Measurements from ENCODE around the gene DMRTC2. TPM values are rescaled to one million over a fixed set of nuclear protein-coding genes. Genes with fewer than 3 reads are reported as not detected.

Gene DMRTC2
- total and polyA plus RNA-seq, 2 of the 13 experiments (the other 11 are each of a cell fraction or from before 2014, with no cell fraction given): not detected

DNA sequence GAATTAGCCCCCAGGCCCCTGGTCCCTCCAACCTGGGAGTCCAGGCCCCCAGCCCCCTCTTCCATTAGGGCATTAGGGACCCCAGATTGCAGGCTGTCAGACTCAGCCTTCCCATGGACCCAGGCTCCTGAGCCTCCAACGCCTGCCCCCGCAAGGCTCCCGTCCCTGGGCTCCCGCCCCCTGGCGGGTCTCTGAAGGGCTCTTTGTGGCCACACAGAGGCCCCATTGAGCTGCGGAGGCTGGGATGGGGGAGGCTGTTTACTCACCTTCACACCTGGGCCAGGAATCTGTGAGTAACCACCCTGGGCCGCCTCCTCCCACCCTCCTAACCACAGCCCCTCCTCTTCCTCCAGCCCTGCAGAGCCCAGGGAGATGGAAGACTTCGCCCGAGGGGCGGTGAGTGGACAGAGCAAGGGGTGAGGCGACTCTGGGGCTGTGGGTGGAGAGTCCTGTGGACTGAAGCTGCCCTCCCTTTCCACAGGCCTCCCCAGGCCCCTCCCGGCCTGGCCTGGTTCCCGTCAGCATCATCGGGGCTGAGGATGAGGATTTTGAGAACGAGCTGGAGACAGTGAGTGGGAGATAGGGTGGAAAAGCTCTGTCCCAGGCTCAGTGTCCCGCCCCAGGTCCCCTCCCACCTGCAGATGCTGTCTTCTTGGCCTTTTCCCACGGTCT lies 43.0 kb downstream of the DMRTC2 start (continued):
- TF ChIP-seq, protein P1, sequence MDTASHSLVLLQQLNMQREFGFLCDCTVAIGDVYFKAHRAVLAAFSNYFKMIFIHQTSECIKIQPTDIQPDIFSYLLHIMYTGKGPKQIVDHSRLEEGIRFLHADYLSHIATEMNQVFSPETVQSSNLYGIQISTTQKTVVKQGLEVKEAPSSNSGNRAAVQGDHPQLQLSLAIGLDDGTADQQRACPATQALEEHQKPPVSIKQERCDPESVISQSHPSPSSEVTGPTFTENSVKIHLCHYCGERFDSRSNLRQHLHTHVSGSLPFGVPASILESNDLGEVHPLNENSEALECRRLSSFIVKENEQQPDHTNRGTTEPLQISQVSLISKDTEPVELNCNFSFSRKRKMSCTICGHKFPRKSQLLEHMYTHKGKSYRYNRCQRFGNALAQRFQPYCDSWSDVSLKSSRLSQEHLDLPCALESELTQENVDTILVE (CRISPR knock-in tag; IDR thresholded peaks at IDR 0.05): 0 out of 2 replicates have a peak, but pooled peaks have one; percentile 51
- no peak for TF ChIP-seq IKZF4 (CRISPR knock-in tag; IDR thresholded peaks at IDR 0.05; ENCODE audit: borderline replicate concordance, low read depth, not compliant biosample characterization)
- TF ChIP-seq IRX3 (CRISPR knock-in tag; IDR thresholded peaks at IDR 0.05; ENCODE audit: borderline replicate concordance, low read depth): no peak
- no peak for TF ChIP-seq THYN1 (CRISPR knock-in tag; IDR thresholded peaks at IDR 0.05; ENCODE audit: borderline replicate concordance, low read depth)
- TF ChIP-seq TBX2 (CRISPR knock-in tag; IDR thresholded peaks at IDR 0.05; ENCODE audit: borderline replicate concordance): peak; percentile 100
- TF ChIP-seq TEAD2 (CRISPR knock-in tag; IDR thresholded peaks at IDR 0.05): no peak
- peak; percentile 64; the same call in 1 of the 2 replicates for TF ChIP-seq FOXJ3 (CRISPR knock-in tag; IDR thresholded peaks at IDR 0.05; ENCODE audit: borderline replicate concordance)
- peak; percentile 63 for TF ChIP-seq HNF4A (CRISPR knock-in tag; IDR thresholded peaks at IDR 0.05)
- TF ChIP-seq ZNF883 (CRISPR knock-in tag; IDR thresholded peaks at IDR 0.05; ENCODE audit: not compliant biosample characterization): no peak
- TF ChIP-seq KLF12 (CRISPR knock-in tag; IDR thresholded peaks at IDR 0.05; ENCODE audit: borderline replicate concordance): no peak
- TF ChIP-seq, protein P2, sequence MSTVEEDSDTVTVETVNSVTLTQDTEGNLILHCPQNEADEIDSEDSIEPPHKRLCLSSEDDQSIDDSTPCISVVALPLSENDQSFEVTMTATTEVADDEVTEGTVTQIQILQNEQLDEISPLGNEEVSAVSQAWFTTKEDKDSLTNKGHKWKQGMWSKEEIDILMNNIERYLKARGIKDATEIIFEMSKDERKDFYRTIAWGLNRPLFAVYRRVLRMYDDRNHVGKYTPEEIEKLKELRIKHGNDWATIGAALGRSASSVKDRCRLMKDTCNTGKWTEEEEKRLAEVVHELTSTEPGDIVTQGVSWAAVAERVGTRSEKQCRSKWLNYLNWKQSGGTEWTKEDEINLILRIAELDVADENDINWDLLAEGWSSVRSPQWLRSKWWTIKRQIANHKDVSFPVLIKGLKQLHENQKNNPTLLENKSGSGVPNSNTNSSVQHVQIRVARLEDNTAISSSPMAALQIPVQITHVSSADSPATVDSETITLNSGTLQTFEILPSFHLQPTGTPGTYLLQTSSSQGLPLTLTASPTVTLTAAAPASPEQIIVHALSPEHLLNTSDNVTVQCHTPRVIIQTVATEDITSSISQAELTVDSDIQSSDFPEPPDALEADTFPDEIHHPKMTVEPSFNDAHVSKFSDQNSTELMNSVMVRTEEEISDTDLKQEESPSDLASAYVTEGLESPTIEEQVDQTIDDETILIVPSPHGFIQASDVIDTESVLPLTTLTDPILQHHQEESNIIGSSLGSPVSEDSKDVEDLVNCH (CRISPR knock-in tag; IDR thresholded peaks at IDR 0.05): no peak
- no peak; the same call in 1 of the 2 replicates for TF ChIP-seq CEBPG (CRISPR knock-in tag; IDR thresholded peaks at IDR 0.05)
- no peak for TF ChIP-seq ZSCAN31 (CRISPR knock-in tag; IDR thresholded peaks at IDR 0.05; ENCODE audit: low read depth)
- TF ChIP-seq ZNF10 (CRISPR knock-in tag; IDR thresholded peaks at IDR 0.05; ENCODE audit: borderline replicate concordance, low read depth): no peak
- TF ChIP-seq PCBP1 (IDR thresholded peaks at IDR 0.05; ENCODE audit: borderline replicate concordance, low read depth, low read length): peak; percentile 64
- no peak for TF ChIP-seq GABPA (IDR thresholded peaks at IDR 0.05; ENCODE audit: low read depth, low read length)
- TF ChIP-seq GABPA (CRISPR knock-in tag; IDR thresholded peaks at IDR 0.05; ENCODE audit: low read depth): peak; percentile 40; the same call in 1 of the 2 replicates
- no peak for TF ChIP-seq PRMT3 (CRISPR knock-in tag; IDR thresholded peaks at IDR 0.05; ENCODE audit: borderline replicate concordance, low read depth)
- TF ChIP-seq EZH2 (conservative IDR thresholded peaks at IDR 0.05; ENCODE audit: low read depth, low read length): no peak
- TF ChIP-seq POGZ (CRISPR knock-in tag; IDR thresholded peaks at IDR 0.05): 0 out of 2 replicates have a peak, but pooled peaks have one; percentile 21
- 0 out of 2 replicates have a peak, but pooled peaks have one; percentile 51 for TF ChIP-seq NAIF1 (CRISPR knock-in tag; IDR thresholded peaks at IDR 0.05; ENCODE audit: borderline replicate concordance)
- TF ChIP-seq NR3C1 (CRISPR knock-in tag; IDR thresholded peaks at IDR 0.05): no peak
- TF ChIP-seq NFIB (CRISPR knock-in tag; IDR thresholded peaks at IDR 0.05; ENCODE audit: borderline replicate concordance): no peak
- TF ChIP-seq, protein P3, sequence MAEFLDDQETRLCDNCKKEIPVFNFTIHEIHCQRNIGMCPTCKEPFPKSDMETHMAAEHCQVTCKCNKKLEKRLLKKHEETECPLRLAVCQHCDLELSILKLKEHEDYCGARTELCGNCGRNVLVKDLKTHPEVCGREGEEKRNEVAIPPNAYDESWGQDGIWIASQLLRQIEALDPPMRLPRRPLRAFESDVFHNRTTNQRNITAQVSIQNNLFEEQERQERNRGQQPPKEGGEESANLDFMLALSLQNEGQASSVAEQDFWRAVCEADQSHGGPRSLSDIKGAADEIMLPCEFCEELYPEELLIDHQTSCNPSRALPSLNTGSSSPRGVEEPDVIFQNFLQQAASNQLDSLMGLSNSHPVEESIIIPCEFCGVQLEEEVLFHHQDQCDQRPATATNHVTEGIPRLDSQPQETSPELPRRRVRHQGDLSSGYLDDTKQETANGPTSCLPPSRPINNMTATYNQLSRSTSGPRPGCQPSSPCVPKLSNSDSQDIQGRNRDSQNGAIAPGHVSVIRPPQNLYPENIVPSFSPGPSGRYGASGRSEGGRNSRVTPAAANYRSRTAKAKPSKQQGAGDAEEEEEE (CRISPR knock-in tag; IDR thresholded peaks at IDR 0.05; ENCODE audit: borderline replicate concordance): no peak
- peak; percentile 42 for TF ChIP-seq HNRNPLL (IDR thresholded peaks at IDR 0.05; ENCODE audit: low read depth, low read length, poor library complexity, severe bottlenecking)
